Keratinocyte (primary cell): ENCODE measurements around the gene MX1. TPM values are rescaled to one million over a fixed set of nuclear protein-coding genes. Genes with fewer than 3 reads are reported as not detected.

Experiments used
- DNase-seq: peaks from one replicate; pipeline ENCODE4 v3.0.0-alpha.2; 2011; ENCODE audit warnings: low read depth, missing footprints, low spot score
- FAIRE-seq: peaks from 2 replicates; lab custom pipeline; 2011; peaks lifted over from hg19 to GRCh38; lab: Jason Lieb, UNC
- H2AFZ ChIP-seq: 2 replicates; pipeline ENCODE4 v1.6.0; 2012; ENCODE audit warnings: low read length, control low read depth, inconsistent platforms; ENCODE audit not compliant: control insufficient read depth
- H3K27ac ChIP-seq: 2 replicates; pipeline ENCODE4 v1.5.1; 2011; ENCODE audit warnings: low read length; ENCODE audit not compliant: control insufficient read depth, insufficient read depth
- H3K27me3 ChIP-seq: 3 replicates; pipeline ENCODE4 v1.6.0; 2011; ENCODE audit warnings: low read length; ENCODE audit not compliant: control insufficient read depth, insufficient read depth; ENCODE audit errors: extremely low read depth
- H3K36me3 ChIP-seq, 2 experiments: 2 replicates in 1 of 2; 3 replicates in 1 of 2; pipeline ENCODE4 v1.5.1; 2011; ENCODE audit warnings: low read length in 2 of 2, mild to moderate bottlenecking in 1 of 2; ENCODE audit not compliant: control insufficient read depth in 2 of 2, insufficient read depth in 2 of 2; ENCODE audit errors: extremely low read depth in 1 of 2
- H3K4me1 ChIP-seq: 3 replicates; pipeline ENCODE4 v1.5.1; 2011; ENCODE audit warnings: low read length; ENCODE audit not compliant: control insufficient read depth, insufficient read depth; ENCODE audit errors: extremely low read depth
- H3K4me2 ChIP-seq: 3 replicates; pipeline ENCODE4 v1.6.0; 2011; ENCODE audit warnings: low read depth, low read length; ENCODE audit not compliant: control insufficient read depth, insufficient read depth; ENCODE audit errors: extremely low read depth
- H3K4me3 ChIP-seq, 3 experiments: fragments of 200-600 bp in 1 of 3; sonication (generic) in 1 of 3; 2 replicates in 2 of 3; 3 replicates in 1 of 3; pipeline ENCODE4 v1.5.1; 2011 to 2016; ENCODE audit warnings: low read length in 3 of 3, mild to moderate bottlenecking in 3 of 3, control low read depth in 2 of 3, inconsistent platforms in 1 of 3, low read depth in 1 of 3, mixed read lengths in 1 of 3, mixed run types in 1 of 3, moderate library complexity in 1 of 3; ENCODE audit not compliant: control insufficient read depth in 2 of 3, insufficient read depth in 2 of 3; ENCODE audit errors: extremely low read depth in 1 of 3
- H3K79me2 ChIP-seq: 2 replicates; pipeline ENCODE4 v1.6.0; 2012; ENCODE audit warnings: low read length; ENCODE audit not compliant: control insufficient read depth, insufficient read depth
- H3K9ac ChIP-seq: 3 replicates; pipeline ENCODE4 v1.6.0; 2011; ENCODE audit warnings: low read length; ENCODE audit not compliant: control insufficient read depth, insufficient read depth; ENCODE audit errors: extremely low read depth
- H3K9me1 ChIP-seq: 3 replicates; pipeline ENCODE4 v1.6.0; 2011; ENCODE audit warnings: low read length; ENCODE audit not compliant: control insufficient read depth, insufficient read depth; ENCODE audit errors: extremely low read depth
- H3K9me3 ChIP-seq: 2 replicates; pipeline ENCODE4 v1.5.1; 2012; ENCODE audit warnings: low read depth, low read length; ENCODE audit not compliant: control insufficient read depth
- H4K20me1 ChIP-seq: 3 replicates; pipeline ENCODE4 v1.6.0; 2011; ENCODE audit warnings: low read length; ENCODE audit not compliant: control insufficient read depth, insufficient read depth; ENCODE audit errors: extremely low read depth
- EZH2 ChIP-seq: IDR thresholded peaks from one replicate; pipeline ENCODE4 v1.6.1; 2012; ENCODE audit warnings: inconsistent platforms, mild to moderate bottlenecking, low read length, moderate library complexity
- dilution Hi-C: fragments of 300-500 bp; cut with MboI; formaldehyde crosslinking; loops from one replicate; pipeline ENCODE4 v1.7.0; 2020; ENCODE audit warnings: low sequenced_read_pairs; ENCODE audit not compliant: extremely low pct_ligation_motif_present
- polyA plus RNA-seq, 5 experiments: library from polyadenylated mRNA; depleted of rRNA in 3 of 5; stranded (reverse) in 3 of 5; stranded (forward) in 1 of 5; unstranded in 1 of 5; fragments of >200 nt; gene quantifications; 1 replicate in 1 of 5; 2 replicates in 3 of 5; 3 replicates in 1 of 5; pipeline versions ENCODE4 v1.2.1 to v1.2.3, GENCODE V29; 2011 to 2012; ENCODE audit warnings: missing spikeins in 2 of 5, low read depth in 1 of 5, low replicate concordance in 1 of 5
- TF ChIP-seq, protein P1 (sequence below), 3 experiments: IDR thresholded peaks in 1 of 3; conservative IDR thresholded peaks in 1 of 3; optimal IDR thresholded peaks in 1 of 3; 2 replicates in 2 of 3; 3 replicates in 1 of 3; pipeline versions ENCODE3 to v1.5.1; 2011; ENCODE audit warnings: low read length in 3 of 3, mild to moderate bottlenecking in 3 of 3, moderate library complexity in 2 of 3, control low read depth in 1 of 3, inconsistent platforms in 1 of 3; ENCODE audit not compliant: insufficient read depth in 2 of 3; ENCODE audit errors: extremely low read depth in 1 of 3

The MX1 gene
- polyA plus RNA-seq, 1 donor (not counting 4 experiments of a cell fraction or from before 2014, with no cell fraction given): 151 TPM

DNA sequence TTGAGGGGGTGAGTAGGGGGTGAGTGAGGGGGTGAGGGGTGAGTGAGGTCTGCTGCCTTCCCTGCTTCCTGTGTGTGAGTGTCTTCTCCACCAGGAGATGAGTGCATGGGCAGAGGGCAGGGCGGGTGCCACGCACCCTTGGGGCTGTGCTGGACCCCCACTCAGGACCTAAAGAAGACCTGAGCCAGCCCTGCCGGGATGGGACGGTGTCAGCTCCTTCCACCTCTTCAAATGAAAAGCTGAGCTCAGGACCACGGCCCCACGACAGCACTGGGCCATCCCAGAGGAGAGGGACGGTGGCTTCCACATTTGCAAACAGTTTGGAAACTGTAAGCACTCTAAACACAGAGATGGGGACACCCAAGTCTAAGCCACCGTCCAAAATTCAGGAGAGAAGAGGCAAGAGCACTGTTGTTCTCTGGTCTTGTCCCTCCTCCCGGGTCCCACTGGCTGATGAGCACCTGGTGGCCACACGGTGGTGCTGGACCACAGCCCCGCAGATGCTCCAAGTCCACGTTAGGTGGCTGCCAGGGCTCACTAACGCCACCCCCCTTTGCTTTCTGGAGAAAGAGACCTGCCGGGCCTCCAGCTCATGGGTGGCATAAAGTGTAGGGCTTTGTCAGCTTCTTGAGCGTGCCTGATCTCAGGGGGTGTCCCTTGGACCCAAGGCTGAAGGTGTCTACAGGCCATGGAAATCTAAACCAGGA is 49.8 kb downstream of the MX1 start:
- dilution Hi-C loops: no loop called here

GRCh38 chr21:41477641-41478318 is 51.7 kb downstream of the MX1 start:
- H3K27me3 ChIP-seq: peaks cover 25% of the 10 kb centered on the region
- no peak for FAIRE-seq

More for the DNA sequence above, 49.8 kb downstream of the MX1 start:
- H4K20me1 ChIP-seq: no peaks in the 10 kb centered on the region
- no peak overlapping the region for H3K27ac ChIP-seq
- no peaks in the 10 kb centered on the region for H3K9me1 ChIP-seq
- FAIRE-seq (no peak), DNase-seq (no peak)
- H3K27me3 ChIP-seq: peaks cover 25% of the 10 kb centered on the region
- no peak for TF ChIP-seq EZH2
- TF ChIP-seq, protein P1, sequence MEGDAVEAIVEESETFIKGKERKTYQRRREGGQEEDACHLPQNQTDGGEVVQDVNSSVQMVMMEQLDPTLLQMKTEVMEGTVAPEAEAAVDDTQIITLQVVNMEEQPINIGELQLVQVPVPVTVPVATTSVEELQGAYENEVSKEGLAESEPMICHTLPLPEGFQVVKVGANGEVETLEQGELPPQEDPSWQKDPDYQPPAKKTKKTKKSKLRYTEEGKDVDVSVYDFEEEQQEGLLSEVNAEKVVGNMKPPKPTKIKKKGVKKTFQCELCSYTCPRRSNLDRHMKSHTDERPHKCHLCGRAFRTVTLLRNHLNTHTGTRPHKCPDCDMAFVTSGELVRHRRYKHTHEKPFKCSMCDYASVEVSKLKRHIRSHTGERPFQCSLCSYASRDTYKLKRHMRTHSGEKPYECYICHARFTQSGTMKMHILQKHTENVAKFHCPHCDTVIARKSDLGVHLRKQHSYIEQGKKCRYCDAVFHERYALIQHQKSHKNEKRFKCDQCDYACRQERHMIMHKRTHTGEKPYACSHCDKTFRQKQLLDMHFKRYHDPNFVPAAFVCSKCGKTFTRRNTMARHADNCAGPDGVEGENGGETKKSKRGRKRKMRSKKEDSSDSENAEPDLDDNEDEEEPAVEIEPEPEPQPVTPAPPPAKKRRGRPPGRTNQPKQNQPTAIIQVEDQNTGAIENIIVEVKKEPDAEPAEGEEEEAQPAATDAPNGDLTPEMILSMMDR (optimal IDR thresholded peaks at IDR 0.05 in 1 of 3, IDR thresholded peaks at IDR 0.05 in 1 of 3, conservative IDR thresholded peaks at IDR 0.05 in 1 of 3; ENCODE audit: extremely low read depth in 1 of 3, insufficient read depth in 2 of 3, low read length in 3 of 3): no peak
- no peak overlapping the region for H2AFZ ChIP-seq
- H3K36me3 ChIP-seq: no peaks in the 10 kb centered on the region
- H3K79me2 ChIP-seq: no peaks in the 10 kb centered on the region
- H3K4me2 ChIP-seq: no peak overlapping the region
- no peak overlapping the region for H3K9ac ChIP-seq
- no peaks in the 10 kb centered on the region for H3K4me1 ChIP-seq
- H3K4me3 ChIP-seq: no peak overlapping the region
- no peaks in the 10 kb centered on the region for H3K9me3 ChIP-seq

More at GRCh38 chr21:41477641-41478318, 51.7 kb downstream of the MX1 start:
- H3K9me3 ChIP-seq: no peaks in the 10 kb centered on the region
- no peaks in the 10 kb centered on the region for H3K79me2 ChIP-seq
- H3K4me1 ChIP-seq: no peaks in the 10 kb centered on the region
- dilution Hi-C loops: no loop called here
- H3K9me1 ChIP-seq: no peaks in the 10 kb centered on the region
- H2AFZ ChIP-seq: no peak overlapping the region
- H3K9ac ChIP-seq: no peak overlapping the region
- no peak overlapping the region for H3K4me2 ChIP-seq
- H4K20me1 ChIP-seq: no peaks in the 10 kb centered on the region
- no peaks in the 10 kb centered on the region for H3K36me3 ChIP-seq
- no peak overlapping the region for H3K27ac ChIP-seq
- DNase-seq: no peak
- no peak for TF ChIP-seq EZH2
- TF ChIP-seq, protein P1 (optimal IDR thresholded peaks at IDR 0.05 in 1 of 3, IDR thresholded peaks at IDR 0.05 in 1 of 3, conservative IDR thresholded peaks at IDR 0.05 in 1 of 3; ENCODE audit: extremely low read depth in 1 of 3, insufficient read depth in 2 of 3, low read length in 3 of 3): no peak
- H3K4me3 ChIP-seq: no peak overlapping the region
